Measurements from ENCODE around the gene ASXL2. TPM values are rescaled to one million over a fixed set of nuclear protein-coding genes. Genes with fewer than 3 reads are reported as not detected.

ASXL2 gene
- total RNA-seq, 1 experiment from 2014 or later = 37.8 TPM

GRCh38 chr2:25710750-25711149 is 167.5 kb downstream of the ASXL2 start (continued):
- no peak for TF ChIP-seq GTF2I (CRISPR knock-in tag; conservative IDR thresholded peaks at IDR 0.05)

- ATAC-seq (no peak), DNase-seq (ENCODE audit: low spot score) (no peak)
- Mint-ChIP-seq H3K4me1 (no peaks in the 10 kb centered on the region), H3K4me3 (no peak overlapping the region), H3K27me3 (ENCODE audit: low read depth) (no peaks in the 10 kb centered on the region), H3K36me3 (peaks cover 12% of the 10 kb centered on the region), H3K9me3 (peaks cover 17% of the 10 kb centered on the region), H3K27ac (no peak overlapping the region)
- ChIA-PET POLR2A (interaction anchor here (1.2 kb wide), 1 partner anchor 36 kb away, joined by 3 read pairs; the partner anchor contains the start of gene DTNB), CTCF (interaction anchor here (1.9 to 2.2 kb wide), 3 partner anchors 9 to 102 kb away, joined by 6 to 15 read pairs (median 9); no protein-coding TSS in a partner anchor)
- TF ChIP-seq NR2C2 (CRISPR knock-in tag; IDR thresholded peaks at IDR 0.05) (no peak), ZNF423 (CRISPR knock-in tag; IDR thresholded peaks at IDR 0.05) (no peak), RORB (CRISPR knock-in tag; IDR thresholded peaks at IDR 0.05) (no peak), USF2 (CRISPR knock-in tag; IDR thresholded peaks at IDR 0.05) (no peak), FOXK1 (CRISPR knock-in tag; IDR thresholded peaks at IDR 0.05) (no peak), AR (CRISPR knock-in tag; IDR thresholded peaks at IDR 0.05) (no peak), NR1H2 (CRISPR knock-in tag; IDR thresholded peaks at IDR 0.05) (no peak), GRHL2 (CRISPR knock-in tag; IDR thresholded peaks at IDR 0.05; ENCODE audit: insufficient replicate concordance, severe bottlenecking) (no peak), E2F1 (CRISPR knock-in tag; IDR thresholded peaks at IDR 0.05) (no peak), ETV6 (CRISPR knock-in tag; IDR thresholded peaks at IDR 0.05) (no peak), OVOL2 (CRISPR knock-in tag; IDR thresholded peaks at IDR 0.05; ENCODE audit: borderline replicate concordance) (no peak), HMGXB4 (CRISPR knock-in tag; IDR thresholded peaks at IDR 0.05) (no peak), ZNF281 (CRISPR knock-in tag; IDR thresholded peaks at IDR 0.05) (no peak)
Measured at GRCh38 chr2:25709349-25709748, 168.9 kb downstream of the ASXL2 start.

All from WTC11 (cell line).